CD4-positive, alpha-beta T cell treated with Interleukin-6 at 100 ng/mL for 8 hours (primary cell): ENCODE results near the gene RETN.

ENCODE experiments used
- DNase-seq: peaks from one replicate; pipeline ENCODE4 v3.0.0-alpha.2; 2020; ENCODE audit warnings: mixed read lengths, low spot score

RETN gene

GRCh38 chr19:7668842-7669241 lies at the start of gene RETN:
Gene RETN, plus strand, starts transcription at chr19:7669049. Its CDS starts 278 bp downstream, at chr19:7669327.
- DNase-seq: no peak

GRCh38 chr19:7619671-7620441 lies 49.0 kb upstream of the RETN start:
- no peak for DNase-seq

- no peak for DNase-seq
Measured at GRCh38 chr19:7620442-7621412, 48.1 kb upstream of the RETN start.

GRCh38 chr19:7622933-7623685 lies 45.7 kb upstream of the RETN start:
- no peak for DNase-seq

- no peak for DNase-seq
Measured at GRCh38 chr19:7623725-7624603, 44.9 kb upstream of the RETN start.

- DNase-seq: no peak
Measured at GRCh38 chr19:7624810-7625209, 44.0 kb upstream of the RETN start.

GRCh38 chr19:7625763-7626372 lies 43.0 kb upstream of the RETN start:
- DNase-seq: no peak

- DNase-seq: no peak
Measured at GRCh38 chr19:7627166-7627565, 41.7 kb upstream of the RETN start.

GRCh38 chr19:7628589-7629311 lies 40.1 kb upstream of the RETN start:
- DNase-seq: no peak

- peak; percentile 97 for DNase-seq
Measured at GRCh38 chr19:7629347-7630054, 39.3 kb upstream of the RETN start, which contains the start of the genes PET100 and XAB2. Gene PET100, plus strand, starts transcription at chr19:7629793. Its CDS starts 41 bp downstream, at chr19:7629834. Gene XAB2, minus strand, starts transcription at chr19:7629545. Its CDS starts 18 bp downstream, at chr19:7629527.

GRCh38 chr19:7631577-7631976 lies 37.3 kb upstream of the RETN start:
- DNase-seq: no peak

- no peak for DNase-seq
Measured at GRCh38 chr19:7632340-7633203, 36.3 kb upstream of the RETN start.

GRCh38 chr19:7633698-7634097 lies 35.2 kb upstream of the RETN start, which contains the start of gene PCP2:
Gene PCP2, minus strand, starts transcription at chr19:7633719. Its CDS starts 262 bp downstream, at chr19:7633457.
- DNase-seq: no peak

- DNase-seq: no peak
Measured at GRCh38 chr19:7635670-7636069, 33.2 kb upstream of the RETN start.

GRCh38 chr19:7636317-7636690 lies 32.5 kb upstream of the RETN start:
- no peak for DNase-seq

- peak; percentile 92 for DNase-seq
Measured at GRCh38 chr19:7636691-7637373, 32.0 kb upstream of the RETN start, which contains the start of gene STXBP2. Gene STXBP2, plus strand, starts transcription at chr19:7637110. Its CDS starts 40 bp downstream, at chr19:7637150.
